ENCODE measurements around the gene OR2M5.

- TF ChIP-seq CTCF (IDR thresholded peaks at IDR 0.05; ENCODE audit: low read depth, low read length) (no peak), EZH2phosphoT487 (IDR thresholded peaks at IDR 0.05; ENCODE audit: low read depth) (no peak)
Measured at GRCh38 chr1:248127653-248128052, 17.3 kb upstream of the OR2M5 start.

All from OCI-LY3 (cell line).